RWPE1 (cell line): Measurements from ENCODE around the gene MAPK11.

Source experiments
- CTCF ChIA-PET: fragments of 350-600 bp; sonication (Branson Sonifier 250); formaldehyde crosslinking; extraction: SDS; loops from one replicate; lab custom pipeline; 2021; lab: Yijun Ruan, JAX
- POLR2A ChIA-PET: fragments of 400-600 bp; formaldehyde crosslinking; extraction: SDS; loops from one replicate; lab custom pipeline; 2020; ENCODE audit warnings: antibody characterized with exemption; ENCODE audit not compliant: low non-redundant PET; lab: Yijun Ruan, JAX
- DNase-seq: peaks from one replicate; pipeline ENCODE4 v3.0.0; 2012; ENCODE audit warnings: low spot score
- H3K27ac ChIP-seq: fragments of 450-650 bp; 2 replicates; pipeline ENCODE4 v1.5.1; 2017
- TF ChIP-seq, protein P1 (sequence below): fragments of 450-650 bp; conservative IDR thresholded peaks from 2 replicates; pipeline ENCODE4 v1.5.1; 2017; ENCODE audit warnings: low read depth, mild to moderate bottlenecking

Gene MAPK11

DNA sequence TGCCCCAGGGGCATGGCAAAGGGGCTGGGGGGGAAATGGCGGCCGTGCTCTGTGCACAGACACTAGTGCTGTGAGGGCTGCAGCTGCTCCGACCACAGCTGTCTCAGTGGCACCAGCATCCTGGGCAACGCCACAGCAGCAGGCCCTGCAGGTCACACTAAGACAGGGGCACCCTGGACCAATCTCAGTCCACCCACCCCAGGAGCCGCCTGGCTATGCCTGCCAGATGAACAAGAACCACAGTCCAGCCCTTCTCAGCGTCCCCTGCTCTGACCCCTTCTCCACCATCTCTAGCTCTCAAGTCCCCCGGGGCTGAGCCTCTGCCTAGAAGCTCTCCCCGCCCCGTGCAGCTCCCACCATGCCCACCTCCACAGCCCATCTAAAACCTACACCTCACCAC is 41.8 kb downstream of the MAPK11 start:
- TF ChIP-seq, protein P1, sequence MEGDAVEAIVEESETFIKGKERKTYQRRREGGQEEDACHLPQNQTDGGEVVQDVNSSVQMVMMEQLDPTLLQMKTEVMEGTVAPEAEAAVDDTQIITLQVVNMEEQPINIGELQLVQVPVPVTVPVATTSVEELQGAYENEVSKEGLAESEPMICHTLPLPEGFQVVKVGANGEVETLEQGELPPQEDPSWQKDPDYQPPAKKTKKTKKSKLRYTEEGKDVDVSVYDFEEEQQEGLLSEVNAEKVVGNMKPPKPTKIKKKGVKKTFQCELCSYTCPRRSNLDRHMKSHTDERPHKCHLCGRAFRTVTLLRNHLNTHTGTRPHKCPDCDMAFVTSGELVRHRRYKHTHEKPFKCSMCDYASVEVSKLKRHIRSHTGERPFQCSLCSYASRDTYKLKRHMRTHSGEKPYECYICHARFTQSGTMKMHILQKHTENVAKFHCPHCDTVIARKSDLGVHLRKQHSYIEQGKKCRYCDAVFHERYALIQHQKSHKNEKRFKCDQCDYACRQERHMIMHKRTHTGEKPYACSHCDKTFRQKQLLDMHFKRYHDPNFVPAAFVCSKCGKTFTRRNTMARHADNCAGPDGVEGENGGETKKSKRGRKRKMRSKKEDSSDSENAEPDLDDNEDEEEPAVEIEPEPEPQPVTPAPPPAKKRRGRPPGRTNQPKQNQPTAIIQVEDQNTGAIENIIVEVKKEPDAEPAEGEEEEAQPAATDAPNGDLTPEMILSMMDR, result no peak
- POLR2A ChIA-PET, result no interaction called here
- no peak overlapping the region for H3K27ac ChIP-seq
- no peak for DNase-seq
- CTCF ChIA-PET, result interaction anchor here (0.6 kb wide), 1 partner anchor 22 kb away, joined by 3 read pairs; no protein-coding TSS in a partner anchor

DNA sequence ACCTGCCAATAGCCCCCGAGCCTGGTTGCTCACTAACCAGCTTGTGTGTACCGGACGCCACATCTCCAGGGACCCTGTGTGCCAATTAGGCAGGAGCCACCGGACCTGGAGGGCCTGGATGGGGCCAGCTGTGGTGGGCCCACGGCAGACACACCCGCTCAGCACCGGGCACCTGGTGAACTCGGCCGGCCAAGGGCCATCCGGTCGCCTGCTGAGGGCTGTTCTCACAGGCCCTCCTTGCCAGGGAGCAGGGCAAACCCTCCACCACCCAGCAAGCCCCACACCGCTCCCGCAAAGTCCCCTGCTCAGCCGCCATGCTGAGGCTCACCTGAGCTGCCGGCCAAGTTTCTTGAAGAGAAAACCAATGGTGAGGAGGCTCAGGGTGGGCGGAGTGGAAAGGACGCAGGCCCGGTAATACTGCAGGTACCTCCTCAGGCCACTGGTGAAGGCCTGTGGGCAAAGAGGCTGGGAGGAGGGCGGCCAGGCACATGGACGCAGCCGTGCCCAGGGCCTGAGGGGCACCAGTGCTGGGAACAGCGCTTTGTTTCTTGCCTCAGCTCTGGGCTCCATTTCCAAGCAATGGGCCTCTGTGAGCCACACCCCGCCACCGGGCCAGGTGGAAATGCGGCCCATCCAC is 42.5 kb downstream of the MAPK11 start:
- H3K27ac ChIP-seq, result no peak overlapping the region; the same call in 1 of the 2 replicates
- TF ChIP-seq, protein P1, result no peak
- CTCF ChIA-PET, result interaction anchor here (0.6 kb wide), 1 partner anchor 21 kb away, joined by 3 read pairs; no protein-coding TSS in a partner anchor
- no peak for DNase-seq
- POLR2A ChIA-PET, result no interaction called here

DNA sequence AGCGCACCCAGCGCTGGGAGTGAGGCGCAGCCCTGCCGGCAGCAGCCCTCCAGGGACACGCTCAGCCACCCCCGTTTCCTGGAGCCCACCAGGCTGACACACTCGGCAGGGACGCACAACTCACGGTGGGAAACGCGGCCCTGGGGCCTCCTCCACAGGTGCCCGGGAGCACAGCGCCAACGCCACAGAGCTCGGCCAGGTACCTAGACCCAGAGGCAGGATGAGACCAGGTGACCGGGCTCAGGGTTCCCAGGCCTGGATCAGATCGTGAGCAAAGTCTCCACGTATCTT is 43.4 kb downstream of the MAPK11 start:
- ChIA-PET POLR2A (no interaction called here), CTCF (no interaction called here)
- no peak for DNase-seq
- H3K27ac ChIP-seq, result no peak overlapping the region
- TF ChIP-seq, protein P1, result no peak

DNA sequence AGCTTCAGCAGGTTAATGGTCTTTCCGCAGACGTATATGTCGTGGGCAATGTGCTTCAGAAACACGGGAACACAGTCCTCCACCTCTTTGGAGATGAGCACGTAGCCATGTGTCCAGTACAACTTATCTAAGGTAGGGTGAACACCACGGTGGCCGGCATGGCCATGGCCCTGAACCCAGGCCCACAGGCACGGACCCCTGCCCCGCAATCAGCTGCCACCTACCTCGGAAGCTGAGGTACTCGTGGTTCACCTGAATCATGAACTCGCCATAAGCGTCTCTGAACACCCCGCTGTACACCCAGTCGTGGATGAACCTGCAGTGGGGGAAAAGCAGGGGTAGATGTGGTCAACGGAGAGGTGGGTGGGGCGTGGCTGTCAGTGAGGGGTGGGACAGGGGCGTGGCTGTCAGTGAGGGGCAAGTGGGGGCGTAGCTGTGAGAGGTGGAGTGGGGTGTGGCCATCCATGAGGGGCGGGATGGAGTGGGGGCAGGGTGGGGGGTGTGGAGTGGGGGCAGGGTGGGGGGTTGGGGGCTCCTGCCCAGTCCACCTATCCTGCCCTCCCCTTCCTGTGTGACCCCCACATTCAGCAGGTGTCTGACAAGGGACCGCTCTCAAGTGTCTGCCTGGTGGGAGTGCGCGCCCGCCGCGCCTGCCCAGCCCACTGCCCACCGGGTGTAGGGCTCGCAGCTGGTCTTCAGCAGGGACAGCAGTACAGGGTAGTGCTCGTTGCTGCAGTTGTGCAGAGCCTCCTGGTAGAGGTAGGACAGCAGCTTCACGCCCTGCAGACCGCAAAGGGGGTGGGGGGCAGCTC is 43.9 kb downstream of the MAPK11 start:
- CTCF ChIA-PET, result no interaction called here
- no peak overlapping the region for H3K27ac ChIP-seq
- TF ChIP-seq, protein P1, result no peak
- POLR2A ChIA-PET, result no interaction called here
- DNase-seq, result no peak

DNA sequence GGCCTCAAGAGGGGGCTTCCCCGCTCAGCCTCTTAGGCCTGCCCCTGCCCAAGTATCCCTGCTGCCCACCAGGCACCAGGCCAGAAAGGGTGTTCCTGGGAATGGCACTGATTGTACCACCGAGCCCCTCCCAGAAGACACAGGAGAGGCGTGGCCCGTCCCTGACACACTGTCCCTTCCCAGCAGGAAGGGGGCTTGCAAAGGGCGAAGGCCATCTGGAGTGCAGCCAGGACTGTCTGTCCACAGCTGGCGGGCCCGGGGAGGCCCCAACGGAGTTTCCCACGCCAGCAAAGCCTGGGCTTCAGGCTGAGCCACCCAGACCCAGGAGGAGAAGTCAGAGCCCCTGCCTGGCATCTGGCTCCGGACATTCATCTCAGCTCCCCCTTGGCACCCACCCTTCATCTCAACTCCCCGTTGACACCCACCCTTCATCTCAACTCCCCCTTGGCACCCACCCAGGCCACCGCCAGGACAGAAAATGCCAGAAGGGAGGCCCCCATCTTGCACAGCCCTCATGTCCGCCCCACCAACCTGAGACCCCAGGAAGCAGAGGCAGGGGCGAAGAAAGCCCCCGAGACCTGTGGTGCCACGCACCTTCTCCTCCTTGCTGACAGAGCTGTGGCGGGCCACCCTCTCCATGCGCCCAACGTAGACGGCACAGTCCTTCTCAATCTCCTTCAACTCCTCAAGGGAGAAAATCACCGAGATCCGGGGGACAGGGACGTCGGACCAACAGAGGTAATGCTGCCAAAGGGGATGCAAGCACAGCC is 44.8 kb downstream of the MAPK11 start:
- DNase-seq, result no peak
- H3K27ac ChIP-seq, result no peak overlapping the region
- TF ChIP-seq, protein P1, result no peak
- CTCF ChIA-PET, result no interaction called here
- POLR2A ChIA-PET, result no interaction called here

DNA sequence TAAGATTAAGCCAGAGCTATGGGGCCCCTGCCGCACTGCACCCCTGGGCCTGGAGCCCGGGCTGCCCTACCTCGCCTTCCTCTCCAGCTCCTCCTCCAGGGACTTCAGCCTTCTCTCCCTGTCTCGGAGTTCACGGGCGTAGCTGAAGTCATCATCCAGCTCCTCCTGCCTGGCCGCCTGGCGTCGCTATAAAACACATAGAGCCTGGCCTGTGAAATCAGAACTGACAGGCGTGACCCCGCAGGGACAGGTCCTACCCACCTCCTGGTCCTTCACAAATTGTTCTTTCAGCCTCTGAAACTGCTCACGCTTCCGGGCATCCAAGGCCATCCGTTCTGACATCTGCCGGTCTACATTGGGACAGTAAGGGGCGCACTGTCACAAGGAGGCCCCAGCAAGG is 46.1 kb downstream of the MAPK11 start:
- DNase-seq, result no peak
- peak overlapping the region; percentile 1; the same call in 1 of the 2 replicates for H3K27ac ChIP-seq
- POLR2A ChIA-PET, result no interaction called here
- TF ChIP-seq, protein P1, result no peak
- CTCF ChIA-PET, result interaction anchor here (0.6 kb wide), 1 partner anchor 293 kb away, joined by 4 read pairs; no protein-coding TSS in a partner anchor
